ENCODE measurements around the gene HOXA6. TPM values are rescaled to one million over a fixed set of nuclear protein-coding genes. Genes with fewer than 3 reads are reported as not detected.

The HOXA6 gene
- polyA plus RNA-seq, 1 donor = 4.0 TPM

DNA sequence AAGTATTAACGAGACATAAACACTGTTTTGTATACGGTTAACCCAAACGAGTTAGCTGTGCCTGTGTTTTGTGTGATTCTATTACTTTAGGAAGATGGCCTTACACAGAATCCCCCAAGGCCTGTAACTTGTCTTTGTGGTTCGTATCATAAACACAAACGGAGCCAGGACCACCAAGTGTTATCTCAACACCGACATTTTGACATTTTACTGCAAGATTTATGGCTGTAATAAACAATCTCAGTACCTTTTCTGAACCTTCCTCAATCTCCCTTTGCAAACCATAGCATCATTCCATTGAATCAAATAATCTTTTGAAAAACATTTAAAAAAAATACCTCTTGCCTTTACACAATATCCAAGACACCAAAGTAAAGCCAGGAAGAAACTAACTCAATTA lies 14.6 kb downstream of the HOXA6 start:
- Histone ChIP-seq H3K27me3 (ENCODE audit: control insufficient read depth, insufficient read depth, low read length) (no peaks in the 10 kb centered on the region), H3K4me3 (ENCODE audit: low read length) (no peak overlapping the region), H3K9me3 (ENCODE audit: control insufficient read depth, low read depth, low read length) (no peaks in the 10 kb centered on the region), H3K27ac (ENCODE audit: low read length) (peak overlapping the region; percentile 79), H3K36me3 (ENCODE audit: control insufficient read depth, insufficient read depth, low read length) (no peaks in the 10 kb centered on the region), H3K4me1 (ENCODE audit: control insufficient read depth, insufficient read depth, low read length) (peaks cover 50% of the 10 kb centered on the region)
- DNase-seq = no peak
- WGBS (ENCODE audit: insufficient coverage, low lambda C conversion rate) = 44% methylated on average over 3 of the region's 6 CpGs

DNA sequence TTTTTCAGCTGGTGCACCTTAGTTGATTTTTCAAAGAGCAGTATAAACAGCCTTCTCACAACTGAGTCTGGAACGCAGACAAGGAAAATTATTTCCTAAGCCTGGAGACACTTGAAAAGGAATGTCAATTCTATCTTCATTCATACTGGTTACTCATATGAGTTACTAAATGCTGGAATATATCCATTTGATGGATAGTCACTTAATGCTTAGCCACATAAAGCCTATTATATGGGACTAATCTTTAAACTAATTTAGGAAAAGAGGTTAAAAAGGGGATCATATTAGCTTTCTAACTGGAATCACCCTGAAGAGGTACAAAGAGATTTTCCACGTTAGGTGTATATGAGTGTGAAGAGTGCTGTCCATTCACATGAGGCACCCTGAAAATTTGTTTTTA lies 15.4 kb downstream of the HOXA6 start:
- Histone ChIP-seq H3K9me3 (ENCODE audit: control insufficient read depth, low read depth, low read length) (no peaks in the 10 kb centered on the region), H3K4me1 (ENCODE audit: control insufficient read depth, insufficient read depth, low read length) (peaks cover 51% of the 10 kb centered on the region), H3K27me3 (ENCODE audit: control insufficient read depth, insufficient read depth, low read length) (no peaks in the 10 kb centered on the region), H3K36me3 (ENCODE audit: control insufficient read depth, insufficient read depth, low read length) (no peaks in the 10 kb centered on the region), H3K27ac (ENCODE audit: low read length) (peak overlapping the region; percentile 90), H3K4me3 (ENCODE audit: low read length) (no peak overlapping the region)
- no peak for DNase-seq
- 100% methylated on average over 1 of the region's 2 CpGs for WGBS (ENCODE audit: insufficient coverage, low lambda C conversion rate)

- Histone ChIP-seq H3K4me1 (ENCODE audit: control insufficient read depth, insufficient read depth, low read length) (peaks cover 43% of the 10 kb centered on the region), H3K36me3 (ENCODE audit: control insufficient read depth, insufficient read depth, low read length) (no peaks in the 10 kb centered on the region), H3K27me3 (ENCODE audit: control insufficient read depth, insufficient read depth, low read length) (no peaks in the 10 kb centered on the region), H3K9me3 (ENCODE audit: control insufficient read depth, low read depth, low read length) (no peaks in the 10 kb centered on the region), H3K27ac (ENCODE audit: low read length) (peak overlapping the region; percentile 90), H3K4me3 (ENCODE audit: low read length) (peak overlapping the region; percentile 79)
- no peak for DNase-seq
- no CpG with 5 or more reads among the region's 12 CpGs for WGBS (ENCODE audit: insufficient coverage, low lambda C conversion rate)
Observed at GRCh38 chr7:27131390-27131819, 16.2 kb downstream of the HOXA6 start.

GRCh38 chr7:27130540-27131389 lies 16.8 kb downstream of the HOXA6 start, which contains the start of gene HOXA4:
Gene HOXA4, minus strand, starts transcription at chr7:27130757. Its CDS starts 24 bp downstream, at chr7:27130733.
- Histone ChIP-seq H3K4me1 (ENCODE audit: control insufficient read depth, insufficient read depth, low read length) (peaks cover 43% of the 10 kb centered on the region), H3K36me3 (ENCODE audit: control insufficient read depth, insufficient read depth, low read length) (no peaks in the 10 kb centered on the region), H3K27me3 (ENCODE audit: control insufficient read depth, insufficient read depth, low read length) (no peaks in the 10 kb centered on the region), H3K4me3 (ENCODE audit: low read length) (peak within 1 kb of the TSS; percentile 79), H3K9me3 (ENCODE audit: control insufficient read depth, low read depth, low read length) (no peaks in the 10 kb centered on the region), H3K27ac (ENCODE audit: low read length) (peak within 1 kb of the TSS; percentile 90)
- WGBS (ENCODE audit: insufficient coverage, low lambda C conversion rate) = no CpG with 5 or more reads among the region's 67 CpGs
- peak; percentile 93 to 95 for DNase-seq

- 0% methylated on average over 1 of the region's 72 CpGs for WGBS (ENCODE audit: insufficient coverage, low lambda C conversion rate)
- H3K4me3 ChIP-seq (ENCODE audit: low read length) = peak overlapping the region; percentile 61
- H3K36me3 ChIP-seq (ENCODE audit: control insufficient read depth, insufficient read depth, low read length) = no peaks in the 10 kb centered on the region
- peak in 1 of 2 donors; percentile 75 for DNase-seq
- H3K9me3 ChIP-seq (ENCODE audit: control insufficient read depth, low read depth, low read length) = no peaks in the 10 kb centered on the region
- no peaks in the 10 kb centered on the region for H3K27me3 ChIP-seq (ENCODE audit: control insufficient read depth, insufficient read depth, low read length)
- H3K4me1 ChIP-seq (ENCODE audit: control insufficient read depth, insufficient read depth, low read length) = peaks cover 42% of the 10 kb centered on the region
- H3K27ac ChIP-seq (ENCODE audit: low read length) = peak overlapping the region; percentile 76
Observed at GRCh38 chr7:27129729-27130539, 17.6 kb downstream of the HOXA6 start.

DNA sequence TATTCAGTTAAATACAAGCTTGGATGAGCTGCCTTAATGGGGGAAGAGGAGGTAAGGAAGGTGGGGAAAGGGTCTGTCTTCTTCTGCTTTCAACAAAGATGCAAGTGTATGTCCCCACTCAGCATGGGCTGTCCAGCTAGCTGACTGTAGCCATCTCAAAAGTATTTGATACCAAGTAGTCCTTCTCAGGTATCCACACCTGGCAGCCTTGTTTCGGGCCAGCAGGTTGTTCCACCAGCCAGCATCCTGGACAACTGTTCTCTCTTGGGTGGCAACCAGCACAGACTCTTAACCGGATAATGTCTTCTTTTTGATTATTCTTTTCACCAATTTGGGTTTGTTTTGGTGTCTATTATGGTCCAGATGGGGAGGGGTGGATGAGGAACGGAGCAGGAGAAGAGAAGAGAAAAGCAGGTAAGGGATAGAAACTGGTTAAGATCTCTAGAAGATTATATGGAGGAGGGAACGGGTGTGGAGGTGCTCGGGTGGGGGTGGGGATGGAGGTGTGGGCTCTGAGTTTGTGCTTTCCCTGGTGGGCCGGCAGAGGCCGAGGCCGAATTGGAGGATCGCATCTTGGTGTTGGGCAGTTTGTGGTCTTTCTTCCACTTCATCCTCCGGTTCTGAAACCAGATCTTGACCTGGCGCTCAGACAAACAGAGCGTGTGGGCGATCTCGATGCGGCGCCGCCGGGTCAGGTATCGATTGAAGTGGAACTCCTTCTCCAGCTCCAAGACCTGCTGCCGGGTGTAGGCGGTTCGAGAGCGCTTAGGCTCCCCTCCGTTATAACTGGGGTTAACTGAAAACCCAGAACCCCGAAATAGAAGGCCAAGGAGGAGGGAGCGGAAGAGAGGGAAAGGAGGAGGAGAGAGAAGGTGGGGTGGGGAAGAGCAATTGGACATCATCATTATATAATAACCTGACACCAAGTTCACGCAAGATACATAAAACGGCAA lies 18.5 kb downstream of the HOXA6 start:
- WGBS (ENCODE audit: insufficient coverage, low lambda C conversion rate) = 24% methylated on average over 3 of the region's 28 CpGs
- peaks cover 44% of the 10 kb centered on the region for H3K4me1 ChIP-seq (ENCODE audit: control insufficient read depth, insufficient read depth, low read length)
- DNase-seq = no peak
- H3K27me3 ChIP-seq (ENCODE audit: control insufficient read depth, insufficient read depth, low read length) = no peaks in the 10 kb centered on the region
- H3K27ac ChIP-seq (ENCODE audit: low read length) = peak overlapping the region; percentile 76
- H3K4me3 ChIP-seq (ENCODE audit: low read length) = peak overlapping the region; percentile 61
- H3K9me3 ChIP-seq (ENCODE audit: control insufficient read depth, low read depth, low read length) = no peaks in the 10 kb centered on the region
- H3K36me3 ChIP-seq (ENCODE audit: control insufficient read depth, insufficient read depth, low read length) = peaks cover 2% of the 10 kb centered on the region

GRCh38 chr7:27128034-27128433 lies 19.5 kb downstream of the HOXA6 start:
- Histone ChIP-seq H3K27ac (ENCODE audit: low read length) (peak overlapping the region; percentile 76), H3K9me3 (ENCODE audit: control insufficient read depth, low read depth, low read length) (no peaks in the 10 kb centered on the region), H3K4me1 (ENCODE audit: control insufficient read depth, insufficient read depth, low read length) (peaks cover 44% of the 10 kb centered on the region), H3K4me3 (ENCODE audit: low read length) (no peak overlapping the region), H3K36me3 (ENCODE audit: control insufficient read depth, insufficient read depth, low read length) (peaks cover 2% of the 10 kb centered on the region), H3K27me3 (ENCODE audit: control insufficient read depth, insufficient read depth, low read length) (no peaks in the 10 kb centered on the region)
- no CpG with 5 or more reads among the region's 2 CpGs for WGBS (ENCODE audit: insufficient coverage, low lambda C conversion rate)
- no peak for DNase-seq

DNA sequence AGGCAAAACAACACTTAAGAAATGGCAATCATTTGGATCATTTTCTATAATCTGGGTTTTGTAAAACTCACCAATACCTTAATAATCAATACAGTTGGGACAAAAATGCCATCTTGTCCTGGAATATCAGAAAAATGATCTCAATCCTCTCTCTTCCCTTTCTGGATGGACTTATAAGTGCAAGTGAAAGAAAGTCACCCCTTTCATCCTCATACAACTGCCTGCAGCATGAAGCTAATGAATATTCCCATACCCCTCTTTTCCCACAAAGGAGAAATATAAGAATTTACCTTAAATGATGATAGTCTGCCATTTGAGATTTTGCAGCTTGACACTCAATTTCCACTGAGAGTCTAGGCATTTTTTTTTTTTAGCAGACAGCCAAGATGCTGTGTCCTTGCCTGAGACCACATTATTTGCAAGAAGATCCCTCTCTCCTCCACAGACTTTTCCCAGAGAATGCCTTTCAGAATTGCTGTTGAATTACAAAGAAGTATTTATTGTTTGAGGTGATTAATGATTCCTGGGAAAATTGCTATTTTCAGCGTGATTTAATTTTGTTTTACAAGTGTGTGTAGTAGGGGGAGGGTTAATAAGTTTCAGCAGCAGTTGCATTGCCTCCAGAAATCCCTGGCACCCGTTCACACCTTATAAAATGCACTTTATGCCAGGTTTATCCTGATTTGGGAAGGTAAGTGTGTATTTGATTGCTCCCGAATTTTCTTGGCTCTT lies 20.8 kb downstream of the HOXA6 start:
- Histone ChIP-seq H3K4me1 (ENCODE audit: control insufficient read depth, insufficient read depth, low read length) (peaks cover 42% of the 10 kb centered on the region), H3K36me3 (ENCODE audit: control insufficient read depth, insufficient read depth, low read length) (peaks cover 2% of the 10 kb centered on the region), H3K9me3 (ENCODE audit: control insufficient read depth, low read depth, low read length) (no peaks in the 10 kb centered on the region), H3K27me3 (ENCODE audit: control insufficient read depth, insufficient read depth, low read length) (no peaks in the 10 kb centered on the region), H3K4me3 (ENCODE audit: low read length) (no peak overlapping the region), H3K27ac (ENCODE audit: low read length) (peak overlapping the region; percentile 36)
- WGBS (ENCODE audit: insufficient coverage, low lambda C conversion rate) = no CpG with 5 or more reads among the region's 3 CpGs
- no peak for DNase-seq

- peaks cover 36% of the 10 kb centered on the region for H3K4me1 ChIP-seq (ENCODE audit: control insufficient read depth, insufficient read depth, low read length)
- H3K27me3 ChIP-seq (ENCODE audit: control insufficient read depth, insufficient read depth, low read length) = no peaks in the 10 kb centered on the region
- H3K9me3 ChIP-seq (ENCODE audit: control insufficient read depth, low read depth, low read length) = no peaks in the 10 kb centered on the region
- 33% methylated on average over 3 of the region's 5 CpGs for WGBS (ENCODE audit: insufficient coverage, low lambda C conversion rate)
- no peak overlapping the region for H3K4me3 ChIP-seq (ENCODE audit: low read length)
- peaks cover 2% of the 10 kb centered on the region for H3K36me3 ChIP-seq (ENCODE audit: control insufficient read depth, insufficient read depth, low read length)
- peak overlapping the region; percentile 86 for H3K27ac ChIP-seq (ENCODE audit: low read length)
- no peak for DNase-seq
Observed at GRCh38 chr7:27125986-27126394, 21.6 kb downstream of the HOXA6 start.
